ENCODE data around the gene THSD7B. TPM values are rescaled to one million over a fixed set of nuclear protein-coding genes. Genes with fewer than 3 reads are reported as not detected.
A peak's percentile ranks its signal among the peaks of the same experiment; 100 is the strongest.

THSD7B gene
- total and polyA plus RNA-seq, 2 experiments from 2014 or later, result not detected

DNA sequence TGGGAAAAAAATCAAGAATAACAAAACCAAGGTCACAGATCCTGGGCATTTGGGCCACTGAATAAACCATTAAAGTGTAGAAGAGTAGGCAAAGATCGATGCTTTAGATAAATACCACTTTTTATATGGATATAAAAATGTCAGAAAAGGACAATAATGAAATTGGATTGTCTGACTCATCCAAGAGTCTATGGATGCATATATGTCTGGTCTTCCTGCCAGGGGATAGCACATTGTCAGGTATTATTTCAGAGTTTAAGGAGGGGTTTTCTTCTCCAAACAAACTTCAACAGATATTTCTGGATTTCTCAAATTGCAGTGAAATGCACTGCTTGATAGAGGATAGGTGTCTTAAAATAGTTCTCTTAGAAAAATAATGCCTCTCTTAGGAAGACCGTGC lies 466.7 kb downstream of the THSD7B start:
- DNase-seq (ENCODE audit: low read depth in 1 of 2, low spot score in 1 of 2), result no peak
- TF ChIP-seq, protein P1, sequence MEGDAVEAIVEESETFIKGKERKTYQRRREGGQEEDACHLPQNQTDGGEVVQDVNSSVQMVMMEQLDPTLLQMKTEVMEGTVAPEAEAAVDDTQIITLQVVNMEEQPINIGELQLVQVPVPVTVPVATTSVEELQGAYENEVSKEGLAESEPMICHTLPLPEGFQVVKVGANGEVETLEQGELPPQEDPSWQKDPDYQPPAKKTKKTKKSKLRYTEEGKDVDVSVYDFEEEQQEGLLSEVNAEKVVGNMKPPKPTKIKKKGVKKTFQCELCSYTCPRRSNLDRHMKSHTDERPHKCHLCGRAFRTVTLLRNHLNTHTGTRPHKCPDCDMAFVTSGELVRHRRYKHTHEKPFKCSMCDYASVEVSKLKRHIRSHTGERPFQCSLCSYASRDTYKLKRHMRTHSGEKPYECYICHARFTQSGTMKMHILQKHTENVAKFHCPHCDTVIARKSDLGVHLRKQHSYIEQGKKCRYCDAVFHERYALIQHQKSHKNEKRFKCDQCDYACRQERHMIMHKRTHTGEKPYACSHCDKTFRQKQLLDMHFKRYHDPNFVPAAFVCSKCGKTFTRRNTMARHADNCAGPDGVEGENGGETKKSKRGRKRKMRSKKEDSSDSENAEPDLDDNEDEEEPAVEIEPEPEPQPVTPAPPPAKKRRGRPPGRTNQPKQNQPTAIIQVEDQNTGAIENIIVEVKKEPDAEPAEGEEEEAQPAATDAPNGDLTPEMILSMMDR (IDR thresholded peaks at IDR 0.05; ENCODE audit: low read depth, low read length), result no peak
- Histone ChIP-seq H3K27ac (no peak overlapping the region), H3K36me3 (no peaks in the 10 kb centered on the region), H3K27me3 (no peaks in the 10 kb centered on the region), H3K4me3 (no peak overlapping the region), H3K4me1 (ENCODE audit: low read depth) (no peaks in the 10 kb centered on the region), H3K9me3 (ENCODE audit: low read depth) (no peaks in the 10 kb centered on the region)

DNA sequence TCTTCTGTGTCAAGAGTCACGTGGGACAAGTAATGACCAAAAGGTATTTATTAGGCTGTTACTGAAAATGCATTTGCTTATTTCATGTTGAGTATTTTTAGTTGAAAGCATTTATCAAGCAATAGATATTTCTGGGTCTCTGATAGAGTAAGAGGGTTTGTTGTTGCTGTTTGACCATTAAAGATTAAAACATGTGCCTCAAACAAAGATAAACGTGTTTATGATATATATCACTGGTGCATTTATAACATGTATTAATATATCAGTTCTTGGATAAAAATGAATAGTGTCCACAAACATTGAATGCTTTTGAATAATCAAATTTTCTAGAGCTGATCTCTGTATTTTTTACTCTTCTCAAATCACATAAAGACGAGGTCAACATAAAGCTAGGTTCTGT lies 467.7 kb downstream of the THSD7B start:
- H3K27ac ChIP-seq, result no peak overlapping the region
- H3K9me3 ChIP-seq (ENCODE audit: low read depth), result no peaks in the 10 kb centered on the region
- DNase-seq (ENCODE audit: low read depth in 1 of 2, low spot score in 1 of 2), result no peak
- no peaks in the 10 kb centered on the region for H3K27me3 ChIP-seq
- no peaks in the 10 kb centered on the region for H3K36me3 ChIP-seq
- no peaks in the 10 kb centered on the region for H3K4me1 ChIP-seq (ENCODE audit: low read depth)
- no peak overlapping the region for H3K4me3 ChIP-seq
- TF ChIP-seq, protein P1 (IDR thresholded peaks at IDR 0.05; ENCODE audit: low read depth, low read length), result no peak

DNA sequence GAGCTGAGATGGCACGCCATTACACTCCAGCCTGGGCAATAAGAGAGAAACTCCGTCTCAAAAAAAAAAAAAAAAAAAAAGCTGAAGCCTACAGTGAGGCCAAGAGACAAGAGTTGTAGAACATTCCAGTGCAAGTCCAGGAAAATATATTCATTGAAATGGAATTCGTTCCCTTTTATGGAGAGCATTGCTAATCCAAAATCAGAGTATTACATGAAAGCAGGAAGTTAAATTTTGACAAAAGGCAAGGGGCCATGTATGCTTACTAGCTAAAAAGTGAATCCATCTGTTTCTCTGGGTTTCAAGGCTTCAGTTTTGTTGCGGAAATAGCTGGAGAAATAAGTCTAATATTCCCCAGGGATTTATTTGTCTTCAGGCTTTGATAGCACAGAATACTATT lies 471.7 kb downstream of the THSD7B start:
- H3K27me3 ChIP-seq, result no peaks in the 10 kb centered on the region
- H3K27ac ChIP-seq, result no peak overlapping the region
- DNase-seq (ENCODE audit: low read depth in 1 of 2, low spot score in 1 of 2), result peak in 1 of 2 donors; percentile 55
- TF ChIP-seq, protein P1 (IDR thresholded peaks at IDR 0.05; ENCODE audit: low read depth, low read length), result no peak
- no peaks in the 10 kb centered on the region for H3K4me1 ChIP-seq (ENCODE audit: low read depth)
- H3K9me3 ChIP-seq (ENCODE audit: low read depth), result no peaks in the 10 kb centered on the region
- no peaks in the 10 kb centered on the region for H3K36me3 ChIP-seq
- no peak overlapping the region for H3K4me3 ChIP-seq

DNA sequence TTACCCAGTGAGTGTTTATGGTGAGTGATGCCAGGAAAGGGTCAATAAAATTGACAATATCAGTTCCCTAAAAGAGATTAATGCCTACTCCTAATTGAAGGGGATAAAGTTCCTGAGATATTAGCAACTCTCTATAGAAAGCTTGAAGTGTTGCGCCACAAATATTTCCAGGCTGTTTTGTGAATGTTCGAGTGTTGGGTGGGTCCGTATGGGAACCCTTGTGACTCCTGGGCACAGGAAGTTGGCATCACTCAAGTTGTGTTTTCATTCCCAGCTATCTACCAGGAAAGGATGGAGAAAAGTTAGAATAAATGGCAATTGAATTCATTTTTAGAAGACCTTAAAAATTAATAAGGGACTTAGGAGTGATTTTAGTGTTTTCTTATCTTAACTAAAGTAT lies 472.7 kb downstream of the THSD7B start:
- H3K27ac ChIP-seq, result no peak overlapping the region
- H3K9me3 ChIP-seq (ENCODE audit: low read depth), result no peaks in the 10 kb centered on the region
- no peak for DNase-seq (ENCODE audit: low read depth in 1 of 2, low spot score in 1 of 2)
- no peaks in the 10 kb centered on the region for H3K36me3 ChIP-seq
- no peaks in the 10 kb centered on the region for H3K4me1 ChIP-seq (ENCODE audit: low read depth)
- H3K27me3 ChIP-seq, result no peaks in the 10 kb centered on the region
- no peak overlapping the region for H3K4me3 ChIP-seq
- TF ChIP-seq, protein P1 (IDR thresholded peaks at IDR 0.05; ENCODE audit: low read depth, low read length), result no peak

DNA sequence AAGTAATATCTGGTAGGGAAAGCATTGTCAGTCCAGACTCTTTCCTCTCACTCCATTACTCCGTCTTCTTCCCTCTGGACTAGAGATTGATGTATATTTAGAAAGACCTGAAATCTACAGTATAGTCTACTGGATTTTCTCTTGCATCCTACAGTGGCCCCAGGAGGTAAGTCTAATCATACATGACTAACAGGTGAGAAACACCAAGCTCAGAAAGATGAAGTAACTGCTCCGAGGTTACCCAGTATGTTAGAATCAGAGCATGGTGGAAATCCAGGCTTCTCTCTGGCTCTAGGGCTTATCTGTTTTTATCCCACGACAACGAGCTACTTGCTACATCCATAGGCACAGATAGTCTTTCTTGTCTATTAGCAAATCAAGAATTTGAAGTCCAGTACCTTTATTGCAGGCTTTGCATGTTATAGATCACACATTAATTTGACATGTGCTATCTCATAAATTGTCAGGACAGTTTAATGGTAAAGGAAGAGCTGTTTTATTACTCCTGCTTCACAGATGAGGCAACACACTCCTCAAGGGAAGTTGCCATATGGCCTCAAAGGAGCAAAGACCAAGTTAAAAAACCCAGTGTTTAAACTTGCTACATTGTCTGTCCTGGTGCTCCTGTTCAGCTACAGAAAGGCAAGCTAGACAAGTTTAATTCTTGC lies 484.3 kb downstream of the THSD7B start:
- H3K9me3 ChIP-seq (ENCODE audit: low read depth), result no peaks in the 10 kb centered on the region
- H3K4me1 ChIP-seq (ENCODE audit: low read depth), result no peaks in the 10 kb centered on the region
- H3K27ac ChIP-seq, result no peak overlapping the region
- no peaks in the 10 kb centered on the region for H3K36me3 ChIP-seq
- TF ChIP-seq, protein P1 (IDR thresholded peaks at IDR 0.05; ENCODE audit: low read depth, low read length), result no peak
- H3K27me3 ChIP-seq, result no peaks in the 10 kb centered on the region
- DNase-seq (ENCODE audit: low read depth in 1 of 2, low spot score in 1 of 2), result no peak
- no peak overlapping the region for H3K4me3 ChIP-seq
